TTC549 (cell line): ENCODE measurements around the gene BPIFB2.

Experiments used
- FAIRE-seq: peaks from 2 replicates; lab custom pipeline; 2012; peaks lifted over from hg19 to GRCh38; lab: Jason Lieb, UNC

Gene BPIFB2

GRCh38 chr20:33008336-33009213 is 1.1 kb downstream of the BPIFB2 start:
- no peak for FAIRE-seq

- no peak for FAIRE-seq
These were observed 2.0 kb downstream of the BPIFB2 start for GRCh38 chr20:33009214-33010132.

GRCh38 chr20:33010133-33010504 is 2.6 kb downstream of the BPIFB2 start:
- FAIRE-seq: no peak

GRCh38 chr20:33010674-33011449 is 3.4 kb downstream of the BPIFB2 start:
- FAIRE-seq: no peak

GRCh38 chr20:33012327-33013189 is 5.1 kb downstream of the BPIFB2 start:
- no peak for FAIRE-seq

DNA sequence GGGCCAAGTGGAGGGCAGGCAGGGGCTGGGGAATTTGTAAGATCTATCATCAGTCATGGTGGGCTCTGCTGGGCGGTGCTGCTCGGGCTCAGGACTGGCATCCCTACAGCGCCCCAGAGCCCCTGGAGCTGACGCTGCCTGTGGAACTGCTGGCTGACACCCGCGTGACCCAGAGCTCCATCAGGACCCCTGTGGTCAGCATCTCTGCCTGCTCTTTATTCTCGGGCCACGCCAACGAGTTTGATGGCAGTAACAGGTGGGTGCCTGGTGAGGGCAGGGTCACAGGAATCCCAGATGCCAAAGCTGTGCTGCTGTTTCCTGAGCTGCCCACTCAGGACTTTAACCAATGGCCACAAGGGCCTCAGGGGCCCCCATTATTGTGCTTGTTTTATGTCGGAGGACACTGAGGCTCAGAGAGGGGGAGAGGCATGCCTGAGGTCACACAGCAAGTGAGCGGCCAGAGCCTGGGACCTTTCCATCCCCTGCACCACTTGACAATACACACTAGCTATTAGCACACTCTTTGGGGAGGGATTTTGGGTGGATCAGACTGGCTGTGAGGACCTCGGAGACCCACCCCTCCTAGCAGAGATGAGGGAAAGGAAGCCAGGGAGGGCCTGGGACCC is 6.3 kb downstream of the BPIFB2 start:
- no peak for FAIRE-seq

- no peak for FAIRE-seq
These were observed 7.0 kb downstream of the BPIFB2 start for GRCh38 chr20:33014336-33015113.

GRCh38 chr20:33015114-33015484 is 7.6 kb downstream of the BPIFB2 start:
- no peak for FAIRE-seq

- FAIRE-seq: no peak
These were observed 8.4 kb downstream of the BPIFB2 start for GRCh38 chr20:33015700-33016580.

DNA sequence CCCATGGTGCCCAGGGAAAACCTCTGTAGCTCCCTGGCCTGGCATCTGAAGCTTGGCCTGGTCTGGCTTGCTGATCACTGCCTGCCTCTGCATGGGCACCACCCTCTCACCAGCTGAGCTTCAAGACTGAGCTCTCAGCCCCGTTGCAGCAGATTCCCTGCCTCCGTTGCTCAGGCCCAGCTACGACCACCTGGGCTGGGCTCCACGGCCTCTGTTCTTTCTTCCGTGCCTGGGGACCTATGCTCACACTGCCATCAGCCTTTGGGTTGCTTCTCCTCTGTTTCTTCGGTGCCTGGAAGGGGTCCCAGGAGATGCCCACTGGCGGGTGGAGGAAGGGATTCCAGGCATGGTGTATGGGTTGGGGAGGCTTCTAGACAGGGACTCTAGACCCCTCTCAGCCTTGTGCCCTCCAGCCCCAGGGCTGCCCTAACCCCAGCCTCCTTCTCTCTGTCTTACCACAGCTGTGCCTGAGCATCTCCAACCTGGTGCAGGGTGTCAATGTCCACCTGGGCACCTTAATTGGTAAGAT is 9.1 kb downstream of the BPIFB2 start:
- FAIRE-seq: no peak

GRCh38 chr20:33017542-33017941 is 10.0 kb downstream of the BPIFB2 start:
- no peak for FAIRE-seq

DNA sequence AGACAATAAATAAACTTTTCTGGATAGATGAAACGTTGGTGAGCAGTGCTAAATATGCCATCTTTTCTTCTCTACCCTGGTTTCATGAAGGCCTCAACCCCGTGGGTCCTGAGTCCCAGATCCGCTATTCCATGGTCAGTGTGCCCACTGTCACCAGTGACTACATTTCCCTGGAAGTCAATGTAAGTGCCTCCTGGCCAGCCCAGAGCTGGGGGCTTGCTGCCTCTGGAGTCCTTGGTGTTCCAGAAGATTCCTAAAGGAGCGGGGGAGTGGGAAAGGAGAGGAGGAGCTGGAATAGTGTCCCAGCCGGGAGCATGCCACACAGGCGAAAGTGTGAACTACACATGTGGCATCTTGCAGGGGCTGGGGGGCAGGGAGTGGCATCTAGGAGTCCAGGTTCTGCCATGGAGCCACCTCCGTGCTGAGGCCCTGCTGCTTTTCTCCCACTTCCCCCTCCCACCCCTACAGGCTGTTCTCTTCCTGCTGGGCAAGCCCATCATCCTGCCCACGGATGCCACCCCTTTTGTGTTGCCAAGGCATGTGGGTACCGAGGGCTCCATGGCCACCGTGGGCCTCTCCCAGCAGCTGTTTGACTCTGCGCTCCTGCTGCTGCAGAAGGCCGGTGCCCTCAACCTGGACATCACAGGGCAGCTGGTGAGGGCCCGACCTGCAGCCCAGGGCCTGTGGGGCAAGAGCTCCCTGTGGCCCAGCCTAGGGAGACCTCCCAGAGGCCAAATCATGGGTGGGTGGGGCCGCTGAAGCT is 10.8 kb downstream of the BPIFB2 start:
- FAIRE-seq: no peak

DNA sequence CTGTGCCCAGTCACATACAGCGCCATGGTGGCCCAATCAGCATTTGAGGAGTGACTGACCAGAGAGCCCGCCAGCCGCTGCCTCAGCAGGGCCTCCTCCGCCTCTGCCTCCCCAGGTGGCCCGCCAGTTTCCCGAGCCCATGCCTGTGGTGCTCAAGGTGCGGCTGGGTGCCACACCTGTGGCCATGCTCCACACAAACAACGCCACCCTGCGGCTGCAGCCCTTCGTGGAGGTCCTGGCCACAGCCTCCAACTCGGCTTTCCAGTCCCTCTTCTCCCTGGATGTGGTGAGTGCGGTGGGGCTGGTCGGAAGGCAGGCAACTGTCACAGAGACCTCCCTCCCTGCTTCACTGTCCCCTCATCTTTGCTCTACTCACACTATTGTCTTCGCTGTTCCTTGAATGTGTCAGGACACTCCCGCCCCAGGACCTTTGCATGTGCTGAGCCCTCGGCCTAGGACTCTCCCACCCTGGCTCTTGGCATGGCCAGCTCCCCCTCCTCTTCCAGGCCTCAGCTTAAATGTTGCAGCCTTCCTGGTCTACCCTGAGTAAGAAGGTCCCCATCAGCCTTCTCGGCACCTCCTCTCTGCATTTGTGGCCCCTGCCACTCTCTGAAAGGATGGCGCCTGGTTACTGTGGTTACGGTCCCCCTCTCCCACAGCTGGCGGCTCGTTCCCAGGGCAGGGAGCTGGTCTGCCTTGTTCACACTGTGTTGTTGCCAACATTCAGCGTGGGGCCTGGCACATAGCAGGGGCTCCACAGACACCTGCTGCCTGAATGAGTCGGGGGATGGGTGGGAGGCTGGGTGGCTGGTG is 12.2 kb downstream of the BPIFB2 start:
- no peak for FAIRE-seq

- no peak for FAIRE-seq
These were observed 13.0 kb downstream of the BPIFB2 start for GRCh38 chr20:33020278-33021161.

- FAIRE-seq: no peak
These were observed 14.4 kb downstream of the BPIFB2 start for GRCh38 chr20:33021879-33022278.

GRCh38 chr20:33022289-33022688 is 14.8 kb downstream of the BPIFB2 start:
- no peak for FAIRE-seq
